ENCODE measurements around the gene SLC5A1. TPM values are rescaled to one million over a fixed set of nuclear protein-coding genes. Genes with fewer than 3 reads are reported as not detected.

The SLC5A1 gene
- total and polyA plus RNA-seq, 2 of the 13 experiments (the other 11 are each of a cell fraction or from before 2014, with no cell fraction given): not detected

DNA sequence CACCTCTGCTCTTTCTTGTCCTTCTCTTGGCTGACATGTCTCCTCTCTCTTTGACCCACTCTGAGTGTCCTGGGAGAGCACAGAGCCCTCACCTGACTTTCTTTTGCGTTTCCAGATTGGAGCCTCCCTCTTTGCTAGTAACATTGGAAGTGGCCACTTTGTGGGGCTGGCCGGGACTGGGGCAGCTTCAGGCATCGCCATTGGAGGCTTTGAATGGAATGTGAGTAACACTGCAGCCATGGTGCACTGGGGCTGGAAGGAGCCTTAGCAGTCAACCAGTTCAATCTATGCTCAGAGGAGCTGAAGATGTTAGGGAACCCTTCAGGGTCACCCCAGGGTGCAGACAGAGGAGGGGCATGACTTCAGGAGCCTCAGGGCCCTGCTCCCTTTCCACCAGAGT lies 23.8 kb downstream of the SLC5A1 start:
- FAIRE-seq: no peak
- no TSS peak for BruUV-seq (replicated peaks)

DNA sequence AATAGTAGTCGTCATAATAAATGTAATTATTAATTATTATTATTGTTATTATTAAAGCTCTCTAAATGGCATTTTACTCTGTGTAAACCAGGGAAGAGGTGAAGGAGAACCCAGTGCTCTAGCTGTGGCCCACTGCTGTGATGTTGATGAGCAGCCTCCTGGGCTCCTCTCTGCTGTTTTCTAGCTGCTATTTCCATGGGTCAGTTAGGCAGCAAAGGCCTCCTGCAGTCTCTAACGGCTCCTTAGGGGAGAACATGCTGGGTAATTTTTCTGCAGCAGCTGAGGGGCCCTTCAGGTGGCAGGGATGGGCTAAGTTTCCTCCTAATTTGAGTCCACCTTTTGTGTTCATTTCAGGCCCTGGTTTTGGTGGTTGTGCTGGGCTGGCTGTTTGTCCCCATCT lies 24.6 kb downstream of the SLC5A1 start:
- in situ Hi-C loops (cut with HindIII; ENCODE audit: extremely low pct_ligation_motif_present, low pct_unique_long_range_greater_than_20kb) (no loop called here), intact Hi-C loops (cut with micrococcal nuclease; ENCODE audit: unreplicated experiment) (no loop called here)
- H4K20me1 ChIP-seq (ENCODE audit: insufficient read depth, low read length): no peaks in the 10 kb centered on the region
- H3K36me3 ChIP-seq (replicated peaks in 1 of 2; ENCODE audit: control insufficient read depth in 1 of 2, insufficient read depth in 2 of 2, low read length in 2 of 2): no peaks in the 10 kb centered on the region
- ChIA-PET POLR2A (no interaction called here), CTCF (ENCODE audit: low intra/inter-chr PET ratio, low total read pairs) (no interaction called here)
- H3K9me3 ChIP-seq (ENCODE audit: low read length): no peaks in the 10 kb centered on the region
- WGBS (ENCODE audit: low lambda C conversion rate): 34% methylated on average over 2 of the region's 2 CpGs
- H2AFZ ChIP-seq (ENCODE audit: low read length): no peak overlapping the region
- H3K79me2 ChIP-seq (ENCODE audit: insufficient read depth, low read length): no peaks in the 10 kb centered on the region
- no peak overlapping the region for H3K9ac ChIP-seq (ENCODE audit: insufficient read depth, low read depth, low read length)
- no TSS peak for BruUV-seq (replicated peaks)
- peaks cover 0 to 12% of the 10 kb centered on the region in 2 experiments; a peak in 1 of 5 replicates for H3K27me3 ChIP-seq (ENCODE audit: control insufficient read depth in 1 of 2, insufficient read depth in 2 of 2, low read length in 2 of 2)
- FAIRE-seq (no peak), ATAC-seq (no peak), DNase-seq (ENCODE audit: low spot score) (no peak)
- no peak overlapping the region for H3K4me2 ChIP-seq (ENCODE audit: low read depth, low read length)
- no peak overlapping the region for H3K4me3 ChIP-seq (replicated peaks in 1 of 3; ENCODE audit: insufficient read depth in 1 of 3, low read depth in 2 of 3, low read length in 3 of 3)
- H3K4me1 ChIP-seq (ENCODE audit: insufficient read depth, low read length): no peaks in the 10 kb centered on the region
- no peak overlapping the region for H3K27ac ChIP-seq (ENCODE audit: extremely low read length, insufficient read depth, low read length)
- TF ChIP-seq MAFK (conservative IDR thresholded peaks at IDR 0.05 in 1 of 2, IDR thresholded peaks at IDR 0.05 in 1 of 2; ENCODE audit: low read length in 2 of 2) (no peak), PTBP1 (IDR thresholded peaks at IDR 0.05; ENCODE audit: low read depth, low read length, poor library complexity, severe bottlenecking) (no peak), PPARG (CRISPR knock-in tag; conservative IDR thresholded peaks at IDR 0.05) (no peak)
- TF ChIP-seq, protein P1, sequence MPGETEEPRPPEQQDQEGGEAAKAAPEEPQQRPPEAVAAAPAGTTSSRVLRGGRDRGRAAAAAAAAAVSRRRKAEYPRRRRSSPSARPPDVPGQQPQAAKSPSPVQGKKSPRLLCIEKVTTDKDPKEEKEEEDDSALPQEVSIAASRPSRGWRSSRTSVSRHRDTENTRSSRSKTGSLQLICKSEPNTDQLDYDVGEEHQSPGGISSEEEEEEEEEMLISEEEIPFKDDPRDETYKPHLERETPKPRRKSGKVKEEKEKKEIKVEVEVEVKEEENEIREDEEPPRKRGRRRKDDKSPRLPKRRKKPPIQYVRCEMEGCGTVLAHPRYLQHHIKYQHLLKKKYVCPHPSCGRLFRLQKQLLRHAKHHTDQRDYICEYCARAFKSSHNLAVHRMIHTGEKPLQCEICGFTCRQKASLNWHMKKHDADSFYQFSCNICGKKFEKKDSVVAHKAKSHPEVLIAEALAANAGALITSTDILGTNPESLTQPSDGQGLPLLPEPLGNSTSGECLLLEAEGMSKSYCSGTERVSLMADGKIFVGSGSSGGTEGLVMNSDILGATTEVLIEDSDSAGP (CRISPR knock-in tag; IDR thresholded peaks at IDR 0.05; ENCODE audit: borderline replicate concordance): no peak

More for the DNA sequence above, 23.8 kb downstream of the SLC5A1 start:
- POLR2A ChIA-PET: no interaction called here
- no peak overlapping the region for H3K27ac ChIP-seq (ENCODE audit: extremely low read length, insufficient read depth, low read length)
- H4K20me1 ChIP-seq (ENCODE audit: insufficient read depth, low read length): no peaks in the 10 kb centered on the region
- H3K27me3 ChIP-seq (ENCODE audit: control insufficient read depth in 1 of 2, insufficient read depth in 2 of 2, low read length in 2 of 2): peaks cover 0 to 15% of the 10 kb centered on the region in 2 experiments; a peak in 1 of 5 replicates
- intact Hi-C loops (cut with micrococcal nuclease; ENCODE audit: unreplicated experiment) (no loop called here), in situ Hi-C loops (cut with HindIII; ENCODE audit: extremely low pct_ligation_motif_present, low pct_unique_long_range_greater_than_20kb) (no loop called here)
- CTCF ChIA-PET (ENCODE audit: low intra/inter-chr PET ratio, low total read pairs): no interaction called here
- H2AFZ ChIP-seq (ENCODE audit: low read length): no peak overlapping the region
- H3K9me3 ChIP-seq (ENCODE audit: low read length): no peaks in the 10 kb centered on the region
- H3K4me1 ChIP-seq (ENCODE audit: insufficient read depth, low read length): no peaks in the 10 kb centered on the region
- H3K9ac ChIP-seq (ENCODE audit: insufficient read depth, low read depth, low read length): no peak overlapping the region
- TF ChIP-seq PREB (CRISPR knock-in tag; IDR thresholded peaks at IDR 0.05) (no peak), SRSF9 (IDR thresholded peaks at IDR 0.05; ENCODE audit: borderline replicate concordance, insufficient read depth, low read depth, low read length, poor library complexity, severe bottlenecking) (no peak), U2AF1 (optimal IDR thresholded peaks at IDR 0.05; ENCODE audit: low read depth, low read length) (no peak)
- TF ChIP-seq, protein P2, sequence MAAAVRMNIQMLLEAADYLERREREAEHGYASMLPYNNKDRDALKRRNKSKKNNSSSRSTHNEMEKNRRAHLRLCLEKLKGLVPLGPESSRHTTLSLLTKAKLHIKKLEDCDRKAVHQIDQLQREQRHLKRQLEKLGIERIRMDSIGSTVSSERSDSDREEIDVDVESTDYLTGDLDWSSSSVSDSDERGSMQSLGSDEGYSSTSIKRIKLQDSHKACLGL (CRISPR knock-in tag; IDR thresholded peaks at IDR 0.05): no peak
- DNase-seq (ENCODE audit: low spot score) (no peak), ATAC-seq (no peak)
- no peak overlapping the region for H3K4me3 ChIP-seq (replicated peaks in 1 of 3; ENCODE audit: insufficient read depth in 1 of 3, low read depth in 2 of 3, low read length in 3 of 3)
- H3K79me2 ChIP-seq (ENCODE audit: insufficient read depth, low read length): no peaks in the 10 kb centered on the region
- H3K36me3 ChIP-seq (replicated peaks in 1 of 2; ENCODE audit: control insufficient read depth in 1 of 2, insufficient read depth in 2 of 2, low read length in 2 of 2): no peaks in the 10 kb centered on the region
- 3% methylated on average over 3 of the region's 3 CpGs for WGBS (ENCODE audit: low lambda C conversion rate)
- H3K4me2 ChIP-seq (ENCODE audit: low read depth, low read length): no peak overlapping the region

Measured in HepG2 (cell line).